Fibroblast of skin of right quadriceps (primary cell): ENCODE measurements around the gene MEIG1.
"Not testable (repeated sequence)": the region's sequence is repeated elsewhere in the genome, so short reads cannot be mapped to it uniquely, and the experiment has no call there.

Experiments
- DNase-seq: peaks from one replicate; pipeline ENCODE4 v3.0.0-alpha.2; 2013

Gene MEIG1

GRCh38 chr10:14959221-14960057 is at the start of gene MEIG1:
Gene MEIG1 (plus strand): TSS chr10:14959388. CDS start chr10:14966469, 7,081 bp downstream.
- peak; percentile 94 for DNase-seq

GRCh38 chr10:14910953-14911352 is 48.2 kb upstream of the MEIG1 start:
- no peak for DNase-seq

- no peak for DNase-seq
Measured at GRCh38 chr10:14911801-14912200, 47.4 kb upstream of the MEIG1 start.

- DNase-seq: no peak
Measured at GRCh38 chr10:14916600-14916999, 42.6 kb upstream of the MEIG1 start.

- DNase-seq: no peak
Measured at GRCh38 chr10:14917827-14918226, 41.4 kb upstream of the MEIG1 start.

- no peak for DNase-seq
Measured at GRCh38 chr10:14918964-14919363, 40.2 kb upstream of the MEIG1 start.

GRCh38 chr10:14924013-14924412 is 35.2 kb upstream of the MEIG1 start:
- no peak for DNase-seq

- no peak for DNase-seq
Measured at GRCh38 chr10:14925268-14925667, 33.9 kb upstream of the MEIG1 start.

GRCh38 chr10:14926061-14926470 is 33.1 kb upstream of the MEIG1 start:
- no peak for DNase-seq

GRCh38 chr10:14926722-14927416 is 32.3 kb upstream of the MEIG1 start:
- no peak for DNase-seq

- DNase-seq: no peak
Measured at GRCh38 chr10:14930610-14931009, 28.6 kb upstream of the MEIG1 start.

GRCh38 chr10:14936584-14936983 is 22.6 kb upstream of the MEIG1 start:
- no peak for DNase-seq

- not testable (repeated sequence) for DNase-seq
Measured at GRCh38 chr10:14938971-14939370, 20.2 kb upstream of the MEIG1 start.

- not testable (repeated sequence) for DNase-seq
Measured at GRCh38 chr10:14942147-14942949, 16.8 kb upstream of the MEIG1 start.

- not testable (repeated sequence) for DNase-seq
Measured at GRCh38 chr10:14942950-14943338, 16.2 kb upstream of the MEIG1 start.

GRCh38 chr10:14945108-14945507 is 14.1 kb upstream of the MEIG1 start:
- DNase-seq: no peak

GRCh38 chr10:14947268-14947667 is 11.9 kb upstream of the MEIG1 start:
- DNase-seq: no peak

- no peak for DNase-seq
Measured at GRCh38 chr10:14949291-14949690, 9.9 kb upstream of the MEIG1 start.

GRCh38 chr10:14952851-14953423 is 6.3 kb upstream of the MEIG1 start:
- DNase-seq: peak; percentile 11

GRCh38 chr10:14953424-14954000 is 5.7 kb upstream of the MEIG1 start:
- peak; percentile 35 for DNase-seq

GRCh38 chr10:14954001-14954770 is 5.0 kb upstream of the MEIG1 start, which contains the start of gene DCLRE1C:
Gene DCLRE1C (minus strand): TSS chr10:14954096. CDS start chr10:14954010, 86 bp downstream.
- DNase-seq: peak; percentile 86

GRCh38 chr10:14954934-14955333 is 4.3 kb upstream of the MEIG1 start:
- DNase-seq: no peak
